ENCODE data around the gene PDIA5.

The PDIA5 gene

DNA sequence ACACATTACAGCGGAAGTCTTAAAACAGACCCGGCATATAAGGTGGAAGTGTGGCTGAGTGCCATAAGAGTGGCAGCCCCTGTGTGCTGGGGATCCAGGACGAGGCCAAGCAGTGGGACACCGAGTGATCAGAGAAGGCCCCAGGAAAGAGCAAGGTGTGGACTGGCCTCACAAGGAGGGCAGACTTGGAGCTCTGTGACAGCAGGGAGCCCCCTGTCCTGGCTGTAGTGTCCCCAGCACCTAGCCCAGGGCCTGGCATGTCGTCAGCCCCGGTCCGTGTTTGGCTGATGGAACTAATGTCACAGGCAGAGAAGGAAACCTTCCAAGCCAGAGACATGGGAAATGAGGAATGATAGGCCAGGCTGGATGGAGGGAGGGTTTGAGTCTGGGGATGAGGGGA, 4.8 kb downstream of the PDIA5 start:
- DNase-seq (ENCODE audit: low spot score): no peak

DNA sequence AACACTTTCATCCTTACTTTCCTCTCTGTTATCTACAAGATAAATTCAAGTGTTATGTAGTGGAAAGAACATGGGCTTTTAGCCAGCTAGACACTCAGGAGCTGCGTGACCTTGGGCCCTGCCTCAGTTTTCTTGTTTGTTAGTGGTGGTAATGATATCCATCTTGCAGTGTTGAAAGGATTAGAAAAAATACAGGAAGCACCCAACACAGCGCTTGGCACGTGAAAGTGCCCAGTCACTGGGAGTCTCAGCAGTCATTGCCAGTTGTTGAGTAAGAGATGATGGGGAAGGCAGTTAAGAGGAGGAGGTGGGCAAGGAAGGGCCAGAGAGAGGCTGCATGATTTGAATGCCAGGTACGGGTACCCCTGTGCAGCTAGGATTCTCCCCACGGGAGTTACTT, 5.3 kb downstream of the PDIA5 start:
- no peak for DNase-seq (ENCODE audit: low spot score)

DNA sequence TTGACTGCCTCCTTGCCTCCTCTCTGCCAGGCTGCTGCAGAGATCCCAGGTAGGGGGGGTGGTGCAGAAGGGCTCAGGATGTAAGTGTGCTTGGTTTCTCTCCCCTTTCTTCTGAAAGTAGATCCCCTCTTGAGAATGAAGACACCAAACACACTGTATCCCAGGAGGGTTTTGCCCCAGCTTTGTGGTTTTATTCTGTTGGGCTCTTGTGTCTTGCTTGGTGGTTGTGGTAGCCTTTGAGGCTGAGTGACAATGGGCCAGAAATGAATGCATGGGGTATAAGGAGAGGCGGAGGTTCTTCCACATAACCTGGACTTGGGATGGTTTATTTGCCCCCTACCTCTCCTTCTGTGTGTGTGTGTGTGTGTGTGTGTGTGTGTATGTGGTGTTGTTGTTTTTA, 5.7 kb downstream of the PDIA5 start:
- no peak for DNase-seq (ENCODE audit: low spot score)

DNA sequence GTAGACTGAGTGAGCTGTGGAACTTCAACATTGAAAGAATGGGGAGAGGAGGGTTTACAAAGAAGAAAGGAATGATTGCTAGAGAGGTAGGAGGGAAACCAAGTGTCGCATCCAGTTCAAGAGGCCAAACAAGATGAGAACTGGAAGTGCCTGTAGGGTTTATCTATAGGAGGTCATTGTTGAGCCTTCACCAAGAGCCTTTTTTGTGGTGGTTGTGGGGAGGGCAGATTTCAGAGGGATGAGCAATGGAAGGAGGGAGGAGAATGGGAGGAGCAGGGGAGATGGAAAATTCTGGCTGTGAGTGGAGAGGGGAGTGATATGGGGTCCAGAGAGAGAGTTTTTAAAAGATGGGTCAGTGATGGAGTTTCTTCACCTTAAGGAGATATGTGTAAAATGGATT, 8.5 kb downstream of the PDIA5 start:
- no peak for DNase-seq (ENCODE audit: low spot score)

DNA sequence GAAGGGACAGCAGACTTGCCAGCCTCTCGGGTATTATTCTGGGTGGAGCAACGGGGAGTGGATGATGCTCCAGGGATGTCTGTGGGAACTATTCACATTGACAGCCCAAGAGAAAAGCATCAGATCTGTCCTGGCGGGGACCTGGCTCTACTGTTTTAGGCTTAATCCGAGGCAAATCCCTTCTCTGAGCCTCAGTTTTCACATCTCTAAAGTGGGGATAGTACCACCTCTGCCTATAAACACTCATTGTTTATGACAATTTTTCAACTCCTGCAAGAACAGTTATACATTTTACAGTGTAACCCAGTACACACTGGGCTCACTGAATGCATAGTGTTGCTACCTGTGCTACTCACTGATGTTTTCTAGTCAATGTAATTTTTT, 9.3 kb downstream of the PDIA5 start:
- no peak for DNase-seq (ENCODE audit: low spot score)

DNA sequence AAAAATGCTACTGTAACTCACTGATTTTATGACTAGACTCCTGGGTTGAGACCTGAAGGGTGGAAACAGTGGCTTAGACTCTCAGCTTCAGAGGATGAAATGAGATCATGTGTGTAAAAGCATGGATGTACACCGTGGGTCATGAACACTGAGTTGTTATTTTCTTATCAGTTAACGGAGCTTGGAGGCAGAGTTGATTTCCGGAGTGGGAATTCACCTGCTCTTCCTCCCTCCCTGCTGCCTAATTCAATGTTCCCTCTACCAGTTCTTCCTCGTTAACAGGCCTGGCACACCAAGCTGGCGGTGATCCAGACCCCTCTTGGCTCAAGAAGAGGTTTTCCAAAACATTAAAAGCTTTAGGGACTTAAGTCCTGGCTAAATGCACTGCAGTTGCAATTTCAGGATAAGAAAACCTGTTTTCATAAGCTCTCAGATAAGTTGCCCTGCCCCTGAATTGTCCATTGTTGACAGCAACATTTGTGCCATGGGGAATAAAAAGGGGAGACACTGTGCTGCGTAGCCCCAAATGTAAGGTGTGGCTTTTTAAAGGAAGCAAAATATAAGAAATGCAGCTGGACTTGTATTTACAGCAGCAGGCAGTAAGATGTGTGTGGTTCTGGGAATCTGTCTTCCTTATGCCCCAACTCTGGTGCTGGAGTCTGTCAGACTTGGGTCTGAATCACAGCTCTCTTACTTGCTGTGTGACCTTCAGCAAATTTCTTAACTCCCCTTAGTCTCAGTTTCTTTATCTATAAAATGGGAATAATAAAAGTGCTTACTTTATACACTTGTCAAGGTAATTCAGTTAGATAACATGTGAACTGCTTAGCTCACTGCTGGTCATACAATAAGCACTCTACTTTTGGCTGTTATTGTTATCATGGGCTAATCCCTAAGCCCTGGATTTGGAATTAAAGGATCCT, 9.9 kb downstream of the PDIA5 start:
- DNase-seq (ENCODE audit: low spot score): no peak

DNA sequence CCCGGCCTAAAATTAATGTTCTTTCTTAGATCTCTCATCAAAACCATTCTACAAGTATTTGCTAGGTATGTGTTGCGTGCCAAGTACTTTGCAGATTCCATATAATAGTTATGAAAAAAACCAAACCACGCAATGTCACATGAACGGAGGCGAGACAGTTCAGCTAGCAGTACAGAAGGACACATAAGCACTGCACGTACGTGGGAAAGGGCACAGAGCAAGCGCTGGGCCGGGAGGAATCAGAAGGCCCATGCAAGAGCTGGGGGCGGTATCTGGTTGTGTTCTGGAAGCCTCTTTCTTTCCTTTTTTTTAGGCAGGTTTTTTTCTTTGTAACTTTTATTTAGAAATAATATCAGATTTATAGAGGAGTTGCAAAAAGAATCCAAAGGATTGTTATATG, 11.3 kb downstream of the PDIA5 start:
- DNase-seq (ENCODE audit: low spot score): no peak

DNA sequence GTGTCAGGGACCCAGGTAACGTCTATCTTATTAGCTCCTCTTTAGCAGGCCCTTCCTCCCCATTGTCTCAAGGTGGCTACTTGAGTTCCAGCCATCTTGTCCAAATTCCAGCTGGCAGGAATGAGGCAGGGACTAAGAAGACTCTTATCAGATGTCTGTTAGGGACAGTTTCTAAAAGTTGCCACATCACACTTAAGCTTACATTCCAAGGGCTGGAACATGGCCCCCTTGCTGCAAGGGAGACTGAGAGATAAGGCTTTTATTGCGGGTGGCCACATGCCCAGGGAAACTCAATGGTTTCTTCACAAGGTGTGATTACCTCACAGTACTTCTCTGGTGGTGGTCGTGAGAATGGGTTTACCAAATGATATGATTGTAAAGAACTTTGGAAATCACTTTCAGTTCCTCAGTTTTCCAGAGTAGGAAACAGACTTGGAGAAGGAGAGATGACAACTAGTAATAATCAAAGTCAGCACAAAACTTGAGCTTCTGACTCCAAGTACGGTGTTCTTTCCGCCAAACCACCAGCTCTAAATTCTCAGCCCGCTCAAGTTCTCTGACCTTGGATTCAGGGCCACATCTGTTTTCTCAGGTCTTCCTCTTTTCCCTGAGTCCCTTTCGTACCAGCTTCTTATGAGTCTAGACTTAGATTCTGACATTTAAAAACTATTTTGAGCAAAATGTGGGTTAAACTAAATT, 14.2 kb downstream of the PDIA5 start:
- DNase-seq (ENCODE audit: low spot score): no peak

DNA sequence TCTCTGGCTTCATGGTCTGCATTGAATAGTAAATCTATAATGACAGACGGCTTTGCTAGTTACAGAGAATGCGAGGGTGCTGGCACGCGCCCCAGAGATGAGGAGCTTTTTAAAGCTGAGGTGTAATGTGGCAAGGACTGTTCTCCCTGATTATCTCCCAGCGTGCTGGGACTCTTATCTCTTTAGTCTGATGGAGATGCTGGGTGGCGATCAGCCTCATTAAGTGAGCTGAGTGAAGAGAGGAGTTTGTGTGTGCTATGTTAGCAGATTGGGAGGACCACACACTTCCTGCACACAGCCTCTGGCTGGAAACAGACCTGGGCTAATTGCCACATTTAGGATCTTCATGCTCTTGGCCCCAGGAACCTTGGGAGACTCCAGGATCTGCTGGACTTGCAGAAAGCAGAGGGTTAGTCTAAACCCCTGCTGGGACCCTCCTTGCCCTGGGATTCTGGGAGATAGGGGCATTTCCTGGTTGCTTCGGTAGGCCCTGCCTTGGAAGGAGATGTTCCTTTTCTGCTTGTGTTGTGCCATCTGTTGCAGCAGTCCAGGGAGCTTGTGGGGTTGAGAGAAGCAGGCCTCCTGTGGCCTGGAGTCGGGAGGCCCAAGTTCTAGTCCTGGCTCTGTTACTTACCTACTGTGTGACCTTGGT, 15.0 kb downstream of the PDIA5 start:
- DNase-seq (ENCODE audit: low spot score): no peak

DNA sequence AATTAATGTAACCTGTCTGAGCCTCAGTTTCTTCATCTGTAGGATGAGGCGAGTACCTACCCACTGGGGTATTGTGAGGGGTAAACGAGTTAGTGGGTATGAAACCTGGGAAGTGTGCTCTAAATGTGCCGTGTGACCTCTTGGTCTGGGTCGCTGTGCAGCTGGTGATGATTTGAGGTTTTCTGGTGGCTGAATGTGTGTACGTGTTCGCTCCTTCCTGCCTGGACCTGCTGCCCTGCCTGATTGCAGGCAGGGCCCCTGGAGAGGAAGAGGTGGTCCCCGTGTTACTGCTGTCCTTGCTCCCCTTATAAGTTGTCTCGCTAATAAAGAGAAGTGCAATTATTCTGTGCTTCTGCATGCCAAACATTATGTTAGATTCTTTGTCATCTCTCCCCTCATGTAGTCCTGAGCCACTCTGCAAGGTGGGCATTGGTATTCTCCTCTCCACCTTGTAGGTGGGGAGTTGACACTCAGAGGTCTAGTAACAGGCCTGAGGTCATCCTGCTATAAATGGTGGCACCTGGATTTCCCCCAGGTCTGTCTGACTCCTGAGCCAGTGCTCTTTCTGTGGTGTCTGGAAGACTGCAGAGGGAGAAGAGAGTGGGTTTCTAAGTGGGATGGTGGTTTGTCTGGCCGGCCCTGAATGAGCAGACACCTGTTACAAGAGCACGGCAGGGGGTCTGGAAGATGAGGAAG, 15.7 kb downstream of the PDIA5 start:
- DNase-seq (ENCODE audit: low spot score): no peak

DNA sequence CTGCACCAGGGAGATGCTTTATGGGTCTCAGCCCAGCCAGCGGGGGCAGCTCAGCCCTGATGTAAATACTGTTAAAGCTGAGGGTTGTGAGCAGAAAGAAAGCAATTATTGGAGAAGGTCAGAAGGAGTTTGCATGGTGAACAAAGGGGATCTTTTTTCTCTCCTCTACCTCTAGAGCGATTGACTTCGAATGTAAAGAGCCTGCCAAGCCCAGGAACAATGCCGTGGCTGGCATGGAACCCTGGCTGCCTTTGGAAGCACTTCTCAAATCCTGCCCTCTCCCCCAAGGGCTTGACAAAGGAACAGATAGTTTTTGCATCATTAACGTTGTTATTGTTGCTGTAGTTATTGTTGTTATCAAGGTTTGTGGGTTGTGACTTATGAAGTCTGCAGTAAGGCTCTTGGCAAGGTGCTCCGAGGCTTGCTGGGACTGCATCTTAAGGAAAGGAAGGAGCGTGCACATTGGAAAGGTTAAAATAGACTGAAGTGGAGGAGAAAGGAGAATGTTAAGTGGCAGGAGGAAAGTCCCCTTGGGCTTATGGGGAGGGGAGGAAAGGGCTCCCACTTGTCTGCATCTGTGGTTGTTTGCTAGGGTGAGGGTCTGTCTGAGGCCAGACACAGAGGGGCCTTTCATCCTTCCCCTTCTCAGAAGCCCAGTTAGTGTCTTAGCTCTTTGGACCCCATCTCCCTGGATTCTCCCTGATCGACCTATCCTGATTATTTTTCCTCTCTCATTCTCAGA, 16.7 kb downstream of the PDIA5 start:
- no peak for DNase-seq (ENCODE audit: low spot score)

DNA sequence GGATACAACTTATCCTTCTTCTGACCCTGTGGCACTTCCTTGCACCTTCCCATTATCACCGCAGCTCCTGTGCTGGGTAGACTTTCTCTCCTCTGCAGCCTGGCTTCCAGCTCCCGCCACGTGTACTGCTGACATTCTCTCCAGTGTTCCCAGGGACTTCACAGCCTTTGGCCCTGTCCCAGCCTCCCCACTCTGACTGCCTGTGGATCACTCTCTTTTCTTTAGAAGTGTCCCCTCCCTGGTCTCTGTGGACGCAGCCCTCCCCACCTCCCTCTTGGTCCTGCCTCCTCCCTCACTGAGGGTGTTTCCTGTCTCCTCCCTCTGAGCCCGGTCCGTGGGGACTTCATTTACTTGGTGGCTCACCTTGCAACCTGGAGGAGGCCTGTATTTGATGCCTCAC, 17.4 kb downstream of the PDIA5 start:
- DNase-seq (ENCODE audit: low spot score): no peak

DNA sequence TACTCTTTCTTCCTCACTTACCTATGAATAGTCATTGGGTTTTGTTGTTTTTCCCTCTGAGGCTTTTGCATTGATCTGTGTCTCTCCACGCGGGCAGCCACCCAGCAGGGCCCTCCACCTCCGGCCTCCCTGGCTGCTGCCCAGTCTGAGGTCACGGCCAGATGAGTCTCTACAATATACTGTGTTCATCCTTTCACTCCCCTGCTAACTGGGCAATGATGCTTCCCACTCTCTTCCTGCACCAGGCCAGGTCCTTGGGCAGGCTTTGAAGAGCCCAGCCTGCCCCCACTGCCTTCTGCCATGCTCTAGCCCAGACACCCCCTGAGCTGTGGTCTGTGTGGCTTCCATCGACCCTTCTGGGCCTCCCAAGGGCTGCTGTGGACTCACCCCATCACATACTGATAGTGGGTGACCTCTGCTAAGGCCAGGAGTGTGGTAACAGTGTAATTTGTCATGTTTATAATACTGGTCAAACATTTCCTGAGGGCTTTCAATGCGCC, 18.0 kb downstream of the PDIA5 start:
- DNase-seq (ENCODE audit: low spot score): peak; percentile 68

DNA sequence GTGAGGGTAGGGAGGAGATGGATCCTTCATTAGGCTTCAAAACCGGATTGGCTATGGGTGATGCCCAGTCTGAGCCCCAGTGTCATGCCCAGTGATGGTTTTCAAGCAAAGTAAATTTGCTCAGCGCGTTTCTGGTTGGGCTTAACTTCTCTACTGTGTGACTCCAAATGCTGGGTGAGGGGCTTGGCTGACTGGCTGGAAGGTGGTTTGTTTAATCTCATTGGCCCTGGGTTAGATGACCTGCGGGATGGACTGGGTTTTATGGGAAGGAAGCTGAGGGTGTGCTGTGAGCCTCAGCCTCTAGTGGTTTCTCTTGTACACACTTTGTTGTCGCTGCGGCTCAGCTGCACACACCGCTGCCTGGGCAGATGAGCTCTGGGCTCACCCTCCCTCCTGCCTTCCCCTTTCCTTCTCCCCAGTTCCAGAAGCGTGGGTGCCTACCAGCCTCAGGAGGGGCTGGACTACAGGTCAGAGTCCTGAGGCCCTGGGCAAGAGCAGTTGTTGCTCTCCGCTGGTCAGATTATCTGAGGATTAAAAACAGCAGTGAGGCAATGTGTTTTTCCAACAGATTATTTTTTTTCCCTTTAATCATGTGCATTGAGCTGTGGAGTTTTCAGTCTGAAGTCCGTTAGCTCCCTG, 18.6 kb downstream of the PDIA5 start:
- DNase-seq (ENCODE audit: low spot score): peak; percentile 54

DNA sequence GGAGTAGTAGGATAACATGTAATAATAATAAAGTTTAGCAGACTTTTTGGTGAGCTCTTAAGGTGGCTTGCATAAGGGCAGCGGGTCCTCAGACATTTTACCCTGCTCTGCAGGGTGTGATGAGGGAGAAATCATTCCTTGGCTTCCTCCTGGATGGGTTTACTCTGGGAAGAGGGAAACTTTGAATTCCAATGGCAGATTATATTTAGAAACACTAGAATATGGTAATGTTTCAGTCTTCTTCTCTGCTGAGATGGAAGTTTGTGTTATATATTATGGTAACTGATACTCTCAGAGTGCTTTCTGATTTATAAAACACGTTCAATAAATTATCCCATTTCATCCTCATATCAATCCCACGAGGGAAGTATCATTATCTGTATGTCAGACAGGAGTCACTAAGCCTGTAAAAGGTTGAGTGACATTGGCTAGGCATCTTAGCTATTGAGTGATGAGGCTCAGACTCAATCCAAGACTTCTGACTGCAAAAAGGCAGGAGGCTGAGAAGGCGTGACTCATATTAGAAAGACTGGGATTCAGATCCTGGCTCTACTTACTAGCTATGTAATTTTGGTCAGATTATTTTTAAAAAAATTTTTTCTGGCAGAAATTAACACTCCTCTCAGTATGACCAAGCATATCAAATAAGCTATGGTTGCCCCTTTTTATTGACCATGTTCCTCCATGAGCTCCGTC, 19.3 kb downstream of the PDIA5 start:
- no peak for DNase-seq (ENCODE audit: low spot score)

DNA sequence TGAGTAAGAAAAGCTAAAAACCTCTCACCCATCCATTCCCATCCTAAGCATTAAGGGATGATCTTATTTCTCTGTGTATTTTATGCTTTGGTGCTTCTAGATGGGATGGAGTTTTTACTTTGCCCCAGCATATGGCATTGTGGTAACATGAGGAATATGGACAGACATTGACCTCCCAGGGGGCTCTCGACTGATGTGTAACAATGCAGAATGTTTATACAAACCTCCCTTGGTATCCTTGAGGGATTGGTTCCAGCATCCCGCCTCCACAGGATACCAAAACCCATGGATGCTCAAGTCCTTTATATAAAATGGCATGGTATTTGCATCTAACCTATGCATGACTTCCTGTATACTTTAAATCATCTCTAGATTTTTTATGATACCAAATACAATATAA, 21.6 kb downstream of the PDIA5 start:
- no peak for DNase-seq (ENCODE audit: low spot score)

DNA sequence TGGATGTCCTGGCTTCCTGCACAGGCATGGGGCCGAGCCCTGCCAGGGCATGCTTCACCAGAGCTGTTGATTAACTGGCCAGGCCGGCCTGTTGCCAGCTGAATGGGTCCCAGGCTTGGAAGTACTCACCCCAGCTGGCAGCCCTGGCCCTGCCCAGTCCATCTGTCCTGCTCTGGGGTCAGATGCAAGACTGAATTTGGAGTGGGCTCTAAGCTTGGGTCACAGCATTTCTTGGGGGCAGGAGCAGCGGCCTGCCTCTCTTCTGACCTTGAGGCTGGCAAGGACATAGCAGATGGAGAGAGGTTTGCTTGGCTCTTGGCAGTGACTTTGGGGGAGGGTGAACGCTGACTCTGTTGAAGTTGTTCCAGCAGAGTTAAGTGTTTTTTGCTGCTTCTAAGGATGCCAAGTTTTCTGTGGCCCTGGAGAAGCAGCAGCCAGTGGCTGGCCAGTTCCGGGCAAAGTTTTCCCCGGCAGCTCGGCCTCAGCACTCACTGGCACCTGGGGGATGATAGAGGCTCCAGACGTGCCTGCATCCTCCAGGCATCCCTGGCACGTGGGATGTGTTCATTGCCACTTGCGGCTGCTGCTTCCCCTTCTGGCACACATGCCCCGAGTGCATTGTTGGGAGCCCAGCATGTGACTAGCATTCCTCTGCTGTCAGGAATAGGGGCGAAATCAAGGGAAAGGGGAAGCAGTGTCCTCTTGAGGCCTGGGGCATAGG, 22.9 kb downstream of the PDIA5 start:
- DNase-seq (ENCODE audit: low spot score): no peak

DNA sequence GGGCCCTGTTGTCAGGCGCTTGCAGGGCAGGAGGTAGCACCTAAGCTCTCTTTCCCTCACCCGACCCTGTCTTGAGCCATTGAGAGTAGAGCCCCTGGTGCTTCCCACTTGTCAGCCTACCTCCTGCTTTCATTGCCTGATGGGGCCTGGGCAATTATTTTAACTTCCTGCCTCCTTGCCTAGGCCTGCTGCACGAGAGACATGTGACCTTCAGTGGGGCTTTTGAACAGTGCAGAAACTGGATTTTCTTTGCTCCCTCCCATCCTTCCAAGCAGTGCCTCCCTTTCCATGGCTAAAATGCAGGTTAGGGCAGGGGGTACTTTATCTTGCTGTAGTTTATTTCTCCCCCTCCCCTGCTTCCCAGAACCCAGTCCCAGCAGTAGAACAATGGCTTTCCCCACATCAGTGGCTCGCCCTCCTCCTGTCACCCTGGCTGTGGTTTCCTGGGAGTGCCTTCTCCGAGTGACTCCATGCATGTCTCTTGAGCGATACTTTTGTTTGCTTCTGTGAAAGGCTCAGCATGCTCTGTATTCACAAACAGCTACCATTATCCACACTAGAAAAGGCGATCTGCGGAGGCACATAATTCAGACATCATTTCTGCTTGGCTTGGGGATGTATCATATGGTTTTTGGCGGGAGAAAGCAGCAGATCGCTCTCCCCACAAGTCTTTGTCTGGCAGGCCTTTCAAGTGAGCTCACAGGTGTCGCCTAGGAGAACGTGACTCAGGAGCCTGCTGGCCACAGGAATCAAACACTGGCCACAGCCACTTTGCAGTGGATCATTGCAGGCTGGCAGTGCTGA, 24.1 kb downstream of the PDIA5 start:
- DNase-seq (ENCODE audit: low spot score): no peak

DNA sequence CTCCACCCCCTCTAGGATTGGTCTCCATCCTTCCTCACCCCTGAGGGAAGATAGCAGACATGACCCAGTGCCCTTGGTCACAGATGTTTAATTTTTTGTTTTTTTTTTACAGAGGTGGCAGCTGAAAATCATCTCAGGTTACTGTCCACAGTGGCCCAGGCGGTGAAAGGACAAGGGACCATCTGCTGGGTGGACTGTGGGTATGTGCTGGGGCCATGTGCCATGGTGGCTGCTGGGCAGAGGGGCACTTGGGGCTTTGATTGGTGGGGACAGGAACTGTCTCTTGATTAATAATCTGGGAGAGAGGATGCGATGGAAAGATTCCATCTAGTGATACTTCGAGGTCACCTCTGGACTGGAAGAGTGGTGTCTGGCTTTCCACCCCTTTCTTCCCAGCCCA, 25.4 kb downstream of the PDIA5 start:
- no peak for DNase-seq (ENCODE audit: low spot score)
